Smooth muscle cell (in vitro differentiated cells): ENCODE measurements around the gene PDE4B. TPM values are rescaled to one million over a fixed set of nuclear protein-coding genes. Genes with fewer than 3 reads are reported as not detected.
A peak's percentile ranks its signal among the peaks of the same experiment; 100 is the strongest.

Experiments
- DNase-seq: peaks from one replicate; lab custom pipeline; 2025; ENCODE audit not compliant: unreplicated experiment; lab: John Stamatoyannopoulos, UW
- H2AFZ ChIP-seq: fragments of 200-600 bp; sonication (generic); 2 replicates; pipeline ENCODE4 v1.6.0; 2016; ENCODE audit warnings: antibody characterized with exemption, low read depth, mild to moderate bottlenecking
- H3F3A ChIP-seq: fragments of 200-600 bp; sonication (generic); 2 replicates; pipeline ENCODE4 v1.6.0; 2017; ENCODE audit warnings: antibody characterized with exemption, low read depth
- H3K27ac ChIP-seq: fragments of 200-600 bp; sonication (generic); 2 replicates; pipeline ENCODE4 v1.5.1; 2016; ENCODE audit warnings: low read depth, mild to moderate bottlenecking
- H3K27me3 ChIP-seq: fragments of 200-600 bp; sonication (generic); 2 replicates; pipeline ENCODE4 v1.6.1; 2016; ENCODE audit warnings: low read depth, mild to moderate bottlenecking
- H3K36me3 ChIP-seq: fragments of 200-600 bp; sonication (generic); 2 replicates; pipeline ENCODE4 v1.5.1; 2016; ENCODE audit warnings: low read depth
- H3K4me1 ChIP-seq: fragments of 200-600 bp; sonication (generic); 2 replicates; pipeline ENCODE4 v1.5.1; 2016; ENCODE audit warnings: low read depth
- H3K4me2 ChIP-seq: fragments of 200-600 bp; sonication (generic); 2 replicates; pipeline ENCODE4 v1.6.0; 2016; ENCODE audit warnings: mild to moderate bottlenecking
- H3K4me3 ChIP-seq: fragments of 200-600 bp; sonication (generic); 2 replicates; pipeline ENCODE4 v1.5.1; 2016; ENCODE audit warnings: mild to moderate bottlenecking
- H3K79me2 ChIP-seq: fragments of 200-600 bp; sonication (generic); 2 replicates; pipeline ENCODE4 v1.6.0; 2016; ENCODE audit warnings: low read depth, mild to moderate bottlenecking
- H3K9ac ChIP-seq: fragments of 200-600 bp; sonication (generic); 2 replicates; pipeline ENCODE4 v1.6.0; 2016; ENCODE audit warnings: low read depth
- H3K9me3 ChIP-seq: fragments of 200-600 bp; sonication (generic); replicated peaks from 2 replicates; pipeline ENCODE4 v1.5.1; 2016; ENCODE audit warnings: low read depth
- H4K20me1 ChIP-seq: fragments of 200-600 bp; sonication (generic); 2 replicates; pipeline ENCODE4 v1.6.0; 2016; ENCODE audit warnings: low read depth
- CTCF ChIP-seq: fragments of 200-600 bp; sonication (generic); IDR thresholded peaks from 2 replicates; pipeline ENCODE4 v1.5.1; 2017; ENCODE audit warnings: borderline replicate concordance, mild to moderate bottlenecking, antibody characterized with exemption; ENCODE audit not compliant: insufficient read depth, poor library complexity, severe bottlenecking
- WGBS: methylation state at CpG from one replicate; pipeline ENCODE4 v1.1.7; 2016; ENCODE audit warnings: low lambda C conversion rate; 5-methylcytosine and 5-hydroxymethylcytosine counted together
- polyA plus RNA-seq: library from polyadenylated mRNA; unstranded; fragments of >200 nt; fragmentation: Nextera tagmentation; extraction: Ambion mirVana; gene quantifications from 2 replicates; pipeline ENCODE4 v1.2.1, GENCODE V29; 2016
- total RNA-seq: library from RNA; depleted of rRNA; stranded (reverse); fragments of >200 nt; gene quantifications from 2 replicates; pipeline ENCODE4 v1.2.3, GENCODE V29; 2014

Gene PDE4B
- total and polyA plus RNA-seq, 2 experiments from 2014 or later: 18.5 to 24.8 TPM

- H4K20me1 ChIP-seq: no peaks in the 10 kb centered on the region
- H3K4me2 ChIP-seq: peak overlapping the region; percentile 39
- peak overlapping the region; percentile 18 for H3K27ac ChIP-seq
- H3K9ac ChIP-seq: no peak overlapping the region
- peaks cover 6% of the 10 kb centered on the region for H3K27me3 ChIP-seq
- peaks cover 16% of the 10 kb centered on the region for H3K4me1 ChIP-seq
- H2AFZ ChIP-seq: peak overlapping the region; percentile 30
- H3F3A ChIP-seq: peaks cover 7% of the 10 kb centered on the region
- WGBS: 75% methylated on average over 6 of the region's 6 CpGs
- H3K79me2 ChIP-seq: no peaks in the 10 kb centered on the region
- TF ChIP-seq CTCF: no peak
- DNase-seq: no peak
- no peaks in the 10 kb centered on the region for H3K9me3 ChIP-seq
- H3K4me3 ChIP-seq: no peak overlapping the region
- H3K36me3 ChIP-seq: no peaks in the 10 kb centered on the region
Observed at GRCh38 chr1:66240491-66241484, 448.1 kb downstream of the PDE4B start.

GRCh38 chr1:66242646-66243547, 450.2 kb downstream of the PDE4B start:
- Histone ChIP-seq H3K9me3 (no peaks in the 10 kb centered on the region), H3K79me2 (no peaks in the 10 kb centered on the region), H3K4me1 (peaks cover 16% of the 10 kb centered on the region), H3K4me2 (peak overlapping the region; percentile 58), H3K27ac (peak overlapping the region; percentile 56), H3K27me3 (no peaks in the 10 kb centered on the region), H3K4me3 (no peak overlapping the region), H3K36me3 (no peaks in the 10 kb centered on the region), H3K9ac (no peak overlapping the region), H3F3A (peaks cover 7% of the 10 kb centered on the region), H2AFZ (no peak overlapping the region), H4K20me1 (no peaks in the 10 kb centered on the region)
- DNase-seq: peak; percentile 20
- WGBS: 37% methylated on average over 6 of the region's 6 CpGs
- TF ChIP-seq CTCF: peak; percentile 98

- Histone ChIP-seq H2AFZ (no peak overlapping the region), H3K4me2 (peak overlapping the region; percentile 58), H3K27ac (peak overlapping the region; percentile 56), H3K4me1 (peaks cover 16% of the 10 kb centered on the region), H3K36me3 (no peaks in the 10 kb centered on the region), H3K9me3 (no peaks in the 10 kb centered on the region), H3K27me3 (no peaks in the 10 kb centered on the region), H3F3A (peaks cover 7% of the 10 kb centered on the region), H3K79me2 (no peaks in the 10 kb centered on the region), H3K9ac (no peak overlapping the region), H3K4me3 (no peak overlapping the region), H4K20me1 (no peaks in the 10 kb centered on the region)
- no peak for TF ChIP-seq CTCF
- 74% methylated on average over 2 of the region's 2 CpGs for WGBS
- no peak for DNase-seq
Observed at GRCh38 chr1:66243548-66244130, 450.9 kb downstream of the PDE4B start.
